HUES64 (cell line): Measurements from ENCODE around the gene EXOC6B.
A peak's percentile ranks its signal among the peaks of the same experiment; 100 is the strongest.

Experiments used
- H3K27ac ChIP-seq: 2 replicates; pipeline ENCODE4 v1.7.0; 2013; ENCODE audit warnings: low read depth, low read length, inconsistent platforms
- H3K27me3 ChIP-seq: 2 replicates; pipeline ENCODE4 v1.6.1; 2013; ENCODE audit warnings: mild to moderate bottlenecking, low read length; ENCODE audit not compliant: insufficient read depth
- H3K36me3 ChIP-seq: 2 replicates; pipeline ENCODE4 v1.6.1; 2013; ENCODE audit warnings: mild to moderate bottlenecking, low read length; ENCODE audit not compliant: insufficient read depth
- H3K4me1 ChIP-seq: 2 replicates; pipeline ENCODE4 v1.6.1; 2013; ENCODE audit warnings: mild to moderate bottlenecking, low read length, moderate library complexity; ENCODE audit not compliant: insufficient read depth
- H3K4me3 ChIP-seq: 2 replicates; pipeline ENCODE4 v1.5.1; 2013; ENCODE audit warnings: mild to moderate bottlenecking, low read length, moderate library complexity
- H3K9ac ChIP-seq: 2 replicates; pipeline ENCODE4 v1.6.1; 2013; ENCODE audit warnings: mild to moderate bottlenecking, low read depth, low read length
- H3K9me3 ChIP-seq: 2 replicates; pipeline ENCODE4 v1.6.1; 2013; ENCODE audit warnings: low read depth, low read length; ENCODE audit not compliant: insufficient read depth
- WGBS: fragments of 150-250, 120-280 bp; methylation state at CpG from one replicate; pipeline ENCODE4 v1.1.7; 2013; ENCODE audit warnings: missing lambda C conversion rate; 5-methylcytosine and 5-hydroxymethylcytosine counted together

Gene EXOC6B

GRCh38 chr2:72810165-72810564 is 15.7 kb downstream of the EXOC6B start:
- WGBS = 98% methylated on average over 3 of the region's 4 CpGs
- Histone ChIP-seq H3K9ac (no peak overlapping the region), H3K4me3 (no peak overlapping the region), H3K36me3 (peaks cover 4% of the 10 kb centered on the region; the same call in 1 of the 2 replicates), H3K27me3 (no peaks in the 10 kb centered on the region), H3K9me3 (peaks cover 12% of the 10 kb centered on the region), H3K27ac (no peak overlapping the region), H3K4me1 (no peaks in the 10 kb centered on the region)

- H3K27ac ChIP-seq = no peak overlapping the region
- no peaks in the 10 kb centered on the region for H3K27me3 ChIP-seq
- peaks cover 4% of the 10 kb centered on the region; the same call in 1 of the 2 replicates for H3K36me3 ChIP-seq
- H3K9ac ChIP-seq = no peak overlapping the region
- peaks cover 12% of the 10 kb centered on the region for H3K9me3 ChIP-seq
- H3K4me1 ChIP-seq = no peaks in the 10 kb centered on the region
- no peak overlapping the region for H3K4me3 ChIP-seq
- WGBS = 86% methylated on average over 1 of the region's 1 CpG
Measured at GRCh38 chr2:72809095-72809494, 16.7 kb downstream of the EXOC6B start.

GRCh38 chr2:72806280-72806945 is 19.4 kb downstream of the EXOC6B start:
- no peak overlapping the region for H3K4me3 ChIP-seq
- no peaks in the 10 kb centered on the region for H3K4me1 ChIP-seq
- peaks cover 4% of the 10 kb centered on the region; the same call in 1 of the 2 replicates for H3K36me3 ChIP-seq
- H3K9ac ChIP-seq = no peak overlapping the region
- H3K9me3 ChIP-seq = peaks cover 12% of the 10 kb centered on the region
- 90% methylated on average over 3 of the region's 3 CpGs for WGBS
- no peak overlapping the region for H3K27ac ChIP-seq
- H3K27me3 ChIP-seq = no peaks in the 10 kb centered on the region

- no peaks in the 10 kb centered on the region for H3K9me3 ChIP-seq
- no peaks in the 10 kb centered on the region for H3K36me3 ChIP-seq
- H3K27ac ChIP-seq = no peak overlapping the region
- no peak overlapping the region for H3K9ac ChIP-seq
- no peaks in the 10 kb centered on the region for H3K4me1 ChIP-seq
- H3K27me3 ChIP-seq = no peaks in the 10 kb centered on the region
- H3K4me3 ChIP-seq = no peak overlapping the region
Measured at GRCh38 chr2:72803626-72804320, 22.1 kb downstream of the EXOC6B start.

- Histone ChIP-seq H3K9me3 (no peaks in the 10 kb centered on the region), H3K27me3 (no peaks in the 10 kb centered on the region), H3K27ac (no peak overlapping the region), H3K4me1 (no peaks in the 10 kb centered on the region), H3K9ac (no peak overlapping the region), H3K36me3 (no peaks in the 10 kb centered on the region), H3K4me3 (no peak overlapping the region)
- WGBS = 100% methylated on average over 1 of the region's 1 CpG
Measured at GRCh38 chr2:72803151-72803550, 22.7 kb downstream of the EXOC6B start.

GRCh38 chr2:72800492-72800891 is 25.3 kb downstream of the EXOC6B start:
- no peak overlapping the region for H3K4me3 ChIP-seq
- H3K9me3 ChIP-seq = no peaks in the 10 kb centered on the region
- H3K27ac ChIP-seq = no peak overlapping the region
- no peaks in the 10 kb centered on the region for H3K36me3 ChIP-seq
- WGBS = 100% methylated on average over 2 of the region's 2 CpGs
- no peaks in the 10 kb centered on the region for H3K27me3 ChIP-seq
- H3K9ac ChIP-seq = no peak overlapping the region
- H3K4me1 ChIP-seq = no peaks in the 10 kb centered on the region

- Histone ChIP-seq H3K27ac (no peak overlapping the region), H3K4me3 (no peak overlapping the region), H3K4me1 (peaks cover 9% of the 10 kb centered on the region; the same call in 1 of the 2 replicates), H3K9ac (no peak overlapping the region), H3K36me3 (no peaks in the 10 kb centered on the region), H3K27me3 (no peaks in the 10 kb centered on the region), H3K9me3 (no peaks in the 10 kb centered on the region)
- 96% methylated on average over 2 of the region's 4 CpGs for WGBS
Measured at GRCh38 chr2:72797740-72798139, 28.1 kb downstream of the EXOC6B start.

- H3K9ac ChIP-seq = no peak overlapping the region
- no peak overlapping the region for H3K4me3 ChIP-seq
- H3K27me3 ChIP-seq = no peaks in the 10 kb centered on the region
- no peaks in the 10 kb centered on the region for H3K36me3 ChIP-seq
- no peaks in the 10 kb centered on the region for H3K9me3 ChIP-seq
- no peak overlapping the region for H3K27ac ChIP-seq
- peaks cover 9% of the 10 kb centered on the region; the same call in 1 of the 2 replicates for H3K4me1 ChIP-seq
Measured at GRCh38 chr2:72796766-72797165, 29.1 kb downstream of the EXOC6B start.

GRCh38 chr2:72794572-72794971 is 31.3 kb downstream of the EXOC6B start:
- H3K9me3 ChIP-seq = no peaks in the 10 kb centered on the region
- no peaks in the 10 kb centered on the region for H3K36me3 ChIP-seq
- no peak overlapping the region for H3K27ac ChIP-seq
- H3K27me3 ChIP-seq = no peaks in the 10 kb centered on the region
- WGBS = no CpG with 5 or more reads among the region's 1 CpG
- no peak overlapping the region for H3K4me3 ChIP-seq
- H3K9ac ChIP-seq = 0 out of 2 replicates have a peak overlapping the region, but pooled peaks have one; percentile 26
- peaks cover 9% of the 10 kb centered on the region; the same call in 1 of the 2 replicates for H3K4me1 ChIP-seq

- Histone ChIP-seq H3K9me3 (no peaks in the 10 kb centered on the region), H3K27ac (no peak overlapping the region), H3K4me1 (peaks cover 9% of the 10 kb centered on the region; the same call in 1 of the 2 replicates), H3K27me3 (no peaks in the 10 kb centered on the region), H3K4me3 (no peak overlapping the region), H3K36me3 (no peaks in the 10 kb centered on the region), H3K9ac (no peak overlapping the region)
- WGBS = 95% methylated on average over 3 of the region's 3 CpGs
Measured at GRCh38 chr2:72793798-72794440, 31.9 kb downstream of the EXOC6B start.

- Histone ChIP-seq H3K9ac (no peak overlapping the region), H3K4me3 (no peak overlapping the region), H3K4me1 (peaks cover 1% of the 10 kb centered on the region; the same call in 1 of the 2 replicates), H3K9me3 (no peaks in the 10 kb centered on the region), H3K36me3 (no peaks in the 10 kb centered on the region), H3K27me3 (no peaks in the 10 kb centered on the region), H3K27ac (no peak overlapping the region)
- WGBS = 87% methylated on average over 1 of the region's 1 CpG
Measured at GRCh38 chr2:72789241-72789640, 36.6 kb downstream of the EXOC6B start.
